GM12878 (cell line): ENCODE results near the gene SP8.

Source experiments
- MTA3 ChIP-seq: IDR thresholded peaks from 2 replicates; pipeline ENCODE4 v1.6.1; 2012; ENCODE audit warnings: low read length, inconsistent platforms, borderline replicate concordance
- MXI1 ChIP-seq: fragments of 150-350 bp; IDR thresholded peaks from 2 replicates; pipeline ENCODE4 v1.6.1; 2011; ENCODE audit warnings: low read depth, mild to moderate bottlenecking, inconsistent platforms, low read length, improper control_type of control experiment

DNA sequence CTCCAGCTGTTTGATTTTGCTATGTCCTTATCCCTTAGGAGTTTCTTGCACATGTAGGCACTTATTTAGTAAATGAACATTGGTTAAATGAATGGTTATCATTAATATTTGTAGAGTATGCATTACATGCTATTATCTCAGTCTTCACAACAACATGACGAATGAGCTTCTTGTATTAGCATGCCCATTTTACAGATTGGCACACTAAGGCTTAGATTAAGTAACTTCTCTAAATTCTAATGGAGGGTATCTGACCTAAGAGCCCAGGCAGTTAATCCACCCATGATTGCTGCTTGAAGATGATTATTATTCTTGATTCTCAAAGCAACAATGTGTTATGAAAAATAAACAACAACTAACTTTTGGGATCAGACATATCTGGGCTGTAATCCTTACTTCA is 32.7 kb downstream of the SP8 start:
- no peak for TF ChIP-seq MXI1
- no peak for TF ChIP-seq MTA3
